K562 (cell line): ENCODE results near the gene GAL3ST2. TPM values are rescaled to one million over a fixed set of nuclear protein-coding genes. Genes with fewer than 3 reads are reported as not detected.

Source experiments
- ATAC-seq: fragments of 200-7000 bp; cut with Tn5 transposase; 3 replicates; pipeline ENCODE4 v1.9.1; 2020; ENCODE audit warnings: moderate library complexity
- BruUV-seq: library from RNA; stranded (reverse); fragments of 400-500 nt; replicated peaks from 2 replicates; lab custom pipeline; 2021; lab: Mats Ljungman, UMichigan
- CTCF ChIA-PET: fragments of 300-600 bp; formaldehyde crosslinking; extraction: SDS; loops from one replicate; lab custom pipeline; 2021; ENCODE audit warnings: low intra/inter-chr PET ratio; lab: Yijun Ruan, JAX
- POLR2A ChIA-PET: fragments of 300-600, 350-650 bp; sonication (Branson Sonifier 250); formaldehyde crosslinking; extraction: SDS; loops from one replicate; lab custom pipeline; 2021; ENCODE audit warnings: antibody characterized with exemption, inconsistent platforms; lab: Yijun Ruan, JAX
- DNase-seq, 4 experiments: peaks; one replicate each; pipeline versions ENCODE4 v3.0.0 to v3.0.0-alpha.2; 2011 to 2018; ENCODE audit warnings: low spot score in 3 of 4, mixed read lengths in 3 of 4; ENCODE audit errors: extremely low read depth in 1 of 4
- FAIRE-seq: peaks from 2 replicates; lab custom pipeline; 2011; peaks lifted over from hg19 to GRCh38; lab: Jason Lieb, UNC
- H2AFZ ChIP-seq: 2 replicates; pipeline ENCODE4 v1.6.0; 2011; ENCODE audit warnings: low read depth, low read length, control low read depth, inconsistent platforms
- H3K27ac ChIP-seq: fragments of 200-600 bp; 3 replicates; pipeline ENCODE4 v1.8.0; 2011; ENCODE audit warnings: low read depth, mild to moderate bottlenecking, control low read depth, inconsistent platforms, low read length, moderate library complexity, mixed read lengths; ENCODE audit errors: extremely low read depth
- H3K27me3 ChIP-seq, 2 experiments: fragments of 300-600 bp in 1 of 2; 2 replicates in 1 of 2; 3 replicates in 1 of 2; pipeline versions ENCODE4 v1.6.0 to v1.8.0; 2011; ENCODE audit warnings: inconsistent platforms in 2 of 2, low read length in 2 of 2, mild to moderate bottlenecking in 1 of 2, mixed read lengths in 1 of 2, moderate library complexity in 1 of 2; ENCODE audit not compliant: control insufficient read depth in 2 of 2, insufficient read depth in 2 of 2
- H3K36me3 ChIP-seq: fragments of 300-600 bp; 3 replicates; pipeline ENCODE4 v1.8.0; 2011; ENCODE audit warnings: mild to moderate bottlenecking, low read length, inconsistent platforms; ENCODE audit not compliant: control insufficient read depth, insufficient read depth
- H3K4me1 ChIP-seq, 2 experiments: fragments of 200-600 bp in 1 of 2; replicated peaks in 1 of 2; 2 replicates in 1 of 2; 3 replicates in 1 of 2; pipeline versions ENCODE4 v1.5.1 to v1.8.0; 2011; ENCODE audit warnings: inconsistent platforms in 2 of 2, low read length in 2 of 2, mild to moderate bottlenecking in 1 of 2, mixed read lengths in 1 of 2, moderate library complexity in 1 of 2; ENCODE audit not compliant: control insufficient read depth in 2 of 2, insufficient read depth in 2 of 2
- H3K4me2 ChIP-seq: 2 replicates; pipeline ENCODE4 v1.6.1; 2011; ENCODE audit warnings: low read length, control low read depth, inconsistent platforms, mixed read lengths; ENCODE audit not compliant: insufficient read depth
- H3K4me3 ChIP-seq: fragments of 200-600 bp; sonication (generic), shearing (Covaris generic); 2 replicates; pipeline ENCODE4 v1.5.1; 2016; ENCODE audit warnings: control low read depth, inconsistent platforms
- H3K79me2 ChIP-seq: fragments of 200-600 bp; 3 replicates; pipeline ENCODE4 v1.8.0; 2011; ENCODE audit warnings: low read length, inconsistent platforms; ENCODE audit not compliant: control insufficient read depth, insufficient read depth
- H3K9ac ChIP-seq, 2 experiments: 2 replicates each; pipeline versions ENCODE4 v1.6.0 to v1.6.1; 2011; ENCODE audit warnings: low read depth in 2 of 2, low read length in 2 of 2, control low read depth in 1 of 2, inconsistent platforms in 1 of 2, mild to moderate bottlenecking in 1 of 2, mixed read lengths in 1 of 2; ENCODE audit not compliant: insufficient read depth in 1 of 2
- H3K9me1 ChIP-seq: one replicate; pipeline ENCODE4 v1.6.0; 2011; ENCODE audit warnings: inconsistent platforms, mild to moderate bottlenecking, low read length, moderate library complexity; ENCODE audit not compliant: control insufficient read depth, insufficient read depth
- H3K9me3 ChIP-seq: replicated peaks from 2 replicates; pipeline ENCODE4 v1.5.1; 2011; ENCODE audit warnings: low read depth, low read length, inconsistent platforms; ENCODE audit not compliant: control insufficient read depth, insufficient read depth
- H4K20me1 ChIP-seq: replicated peaks from 2 replicates; pipeline ENCODE4 v1.6.1; 2011; ENCODE audit warnings: low read length, inconsistent platforms, mixed read lengths; ENCODE audit not compliant: control insufficient read depth, insufficient read depth
- CC2D1A ChIP-seq: fragments of 450-650 bp; IDR thresholded peaks from 2 replicates; pipeline ENCODE4 v1.6.1; 2017; ENCODE audit warnings: mild to moderate bottlenecking
- CHD2 ChIP-seq: IDR thresholded peaks from 2 replicates; pipeline ENCODE4 v1.6.1; 2011; ENCODE audit warnings: low read depth, low read length
- TRIM28 ChIP-seq: fragments of 450-650 bp; IDR thresholded peaks from 2 replicates; pipeline ENCODE4 v1.6.1; 2017
- ZNF584 ChIP-seq: fragments of 200-800 bp; sonication (Bioruptor generic); IDR thresholded peaks from 2 replicates; pipeline ENCODE4 v1.6.1; 2016; ENCODE audit warnings: low read depth, mild to moderate bottlenecking, missing genetic modification characterization, missing compliant biosample characterization
- whole genome bisulfite sequencing: fragments of 100-300 bp; shearing (Covaris generic); methylation state at CpG from one replicate; pipeline ENCODE4 v1.1.6; 2016; ENCODE audit warnings: low coverage, mixed read lengths; ENCODE audit not compliant: insufficient coverage; ENCODE audit errors: missing lambda C conversion rate; 5-methylcytosine and 5-hydroxymethylcytosine counted together
- in situ Hi-C: fragments of 300-500 bp; cut with MboI; formaldehyde crosslinking; loops from 4 replicates; pipeline ENCODE4 v1.15.0; 2018; ENCODE audit warnings: inconsistent platforms, mixed read lengths
- intact Hi-C: fragments of 100-400 bp; cut with micrococcal nuclease; formaldehyde crosslinking; loops from 2 replicates; pipeline ENCODE4 v1.14.2; 2022
- polyA plus RNA-seq, 8 experiments: library from polyadenylated mRNA; depleted of rRNA in 4 of 8; stranded (reverse) in 5 of 8; unstranded in 3 of 8; fragments of >200 nt; fragmentation: Nextera tagmentation in 2 of 8; fragmentation: Illumina TruSeq in 1 of 8; extraction: Ambion mirVana in 2 of 8; extraction: Trizol in 1 of 8; gene quantifications; 2 replicates each; pipeline versions ENCODE4 v1.2.1 to v1.2.3, GENCODE V29; 2011 to 2014; ENCODE audit warnings: inconsistent platforms in 1 of 8, missing spikeins in 1 of 8
- total RNA-seq, 7 experiments: library from RNA; depleted of rRNA in 6 of 7; stranded (reverse); fragments of >200 nt in 6 of 7; fragmentation: Illumina TruSeq in 2 of 7; extraction: Trizol in 2 of 7; gene quantifications; 2 replicates each; pipeline versions ENCODE4 v1.2.1 to v1.2.3, GENCODE V29; 2011 to 2021; ENCODE audit warnings: low replicate concordance in 1 of 7
- TF ChIP-seq, protein P1 (sequence below): fragments of 450-650 bp; IDR thresholded peaks from 2 replicates; pipeline ENCODE4 v1.6.1; 2016; ENCODE audit warnings: mild to moderate bottlenecking
- TF ChIP-seq, protein P2 (sequence below): sonication (generic); formaldehyde crosslinking; IDR thresholded peaks from 2 replicates; pipeline ENCODE4 v1.8.1; 2023; ENCODE audit warnings: mild to moderate bottlenecking, missing genetic modification reagents

The GAL3ST2 gene
- total and polyA plus RNA-seq, 9 of the 15 experiments (the other 6 are each of a cell fraction or from before 2014, with no cell fraction given) = 0.42 TPM; not detected in 8

DNA sequence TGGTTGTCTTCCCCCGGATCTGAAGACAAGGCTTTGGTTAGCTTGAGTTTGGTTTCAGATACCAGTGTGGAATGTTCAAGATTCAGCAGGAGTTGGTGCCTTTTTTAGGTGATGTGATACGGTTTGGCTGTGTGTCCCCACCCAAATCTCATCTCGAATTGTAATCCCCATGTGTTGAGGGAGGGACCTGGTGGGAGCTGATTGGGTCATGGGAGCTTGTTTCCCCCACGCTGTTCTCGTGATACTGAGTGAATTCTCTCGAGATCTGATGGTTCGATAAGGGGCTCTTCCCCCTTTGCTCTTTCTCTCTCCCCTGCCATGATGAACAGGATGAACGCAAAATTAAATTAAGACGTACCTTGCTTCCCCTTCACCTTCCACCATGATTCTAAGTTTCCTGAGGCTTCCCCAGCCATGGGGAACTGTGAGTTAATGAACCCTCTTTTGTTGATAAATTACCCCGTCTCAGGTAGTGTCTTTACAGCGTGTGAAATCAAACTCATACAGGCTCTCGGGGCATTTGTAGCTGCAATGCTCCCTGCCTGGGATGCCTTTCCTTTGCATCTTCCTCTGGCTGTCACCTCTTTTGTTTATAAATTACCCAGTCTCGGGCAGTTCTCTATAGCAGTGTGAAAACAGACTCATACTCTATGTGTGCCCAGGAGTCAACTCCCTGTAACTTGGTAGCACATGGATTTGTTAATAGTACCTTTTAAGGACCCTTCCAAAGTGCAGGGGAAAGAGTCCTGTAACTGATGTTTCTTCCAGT, 60.8 kb downstream of the GAL3ST2 start:
- BruUV-seq = no TSS peak
- ATAC-seq = no peak
- no peak overlapping the region for H3K4me2 ChIP-seq
- no peaks in the 10 kb centered on the region for H3K36me3 ChIP-seq
- H4K20me1 ChIP-seq = no peaks in the 10 kb centered on the region
- 37% methylated on average over 13 of the region's 13 CpGs for WGBS
- intact Hi-C loops = no loop called here
- DNase-seq = no peak
- FAIRE-seq = no peak
- in situ Hi-C loops = no loop called here
- H3K27me3 ChIP-seq = no peaks in the 10 kb centered on the region
- ChIA-PET POLR2A (interaction anchor here (0.7 kb wide), 1 partner anchor 21 kb away, joined by 3 read pairs; no protein-coding TSS in a partner anchor), CTCF (no interaction called here)
- no peak overlapping the region for H3K9ac ChIP-seq
- H3K4me1 ChIP-seq = peaks cover 6 to 18% of the 10 kb centered on the region in 2 experiments; a peak in 4 of 5 replicates
- peak overlapping the region; percentile 8; the same call in 1 of the 2 replicates for H2AFZ ChIP-seq
- H3K79me2 ChIP-seq = no peaks in the 10 kb centered on the region
- TF ChIP-seq ZNF584 (CRISPR knock-in tag) (no peak), CHD2 (peak; percentile 75), CC2D1A (peak; percentile 59; the same call in 1 of the 2 replicates), TRIM28 (no peak)
- TF ChIP-seq, protein P1, sequence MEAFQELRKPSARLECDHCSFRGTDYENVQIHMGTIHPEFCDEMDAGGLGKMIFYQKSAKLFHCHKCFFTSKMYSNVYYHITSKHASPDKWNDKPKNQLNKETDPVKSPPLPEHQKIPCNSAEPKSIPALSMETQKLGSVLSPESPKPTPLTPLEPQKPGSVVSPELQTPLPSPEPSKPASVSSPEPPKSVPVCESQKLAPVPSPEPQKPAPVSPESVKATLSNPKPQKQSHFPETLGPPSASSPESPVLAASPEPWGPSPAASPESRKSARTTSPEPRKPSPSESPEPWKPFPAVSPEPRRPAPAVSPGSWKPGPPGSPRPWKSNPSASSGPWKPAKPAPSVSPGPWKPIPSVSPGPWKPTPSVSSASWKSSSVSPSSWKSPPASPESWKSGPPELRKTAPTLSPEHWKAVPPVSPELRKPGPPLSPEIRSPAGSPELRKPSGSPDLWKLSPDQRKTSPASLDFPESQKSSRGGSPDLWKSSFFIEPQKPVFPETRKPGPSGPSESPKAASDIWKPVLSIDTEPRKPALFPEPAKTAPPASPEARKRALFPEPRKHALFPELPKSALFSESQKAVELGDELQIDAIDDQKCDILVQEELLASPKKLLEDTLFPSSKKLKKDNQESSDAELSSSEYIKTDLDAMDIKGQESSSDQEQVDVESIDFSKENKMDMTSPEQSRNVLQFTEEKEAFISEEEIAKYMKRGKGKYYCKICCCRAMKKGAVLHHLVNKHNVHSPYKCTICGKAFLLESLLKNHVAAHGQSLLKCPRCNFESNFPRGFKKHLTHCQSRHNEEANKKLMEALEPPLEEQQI = 0 out of 2 replicates have a peak, but pooled peaks have one; percentile 16
- TF ChIP-seq, protein P2, sequence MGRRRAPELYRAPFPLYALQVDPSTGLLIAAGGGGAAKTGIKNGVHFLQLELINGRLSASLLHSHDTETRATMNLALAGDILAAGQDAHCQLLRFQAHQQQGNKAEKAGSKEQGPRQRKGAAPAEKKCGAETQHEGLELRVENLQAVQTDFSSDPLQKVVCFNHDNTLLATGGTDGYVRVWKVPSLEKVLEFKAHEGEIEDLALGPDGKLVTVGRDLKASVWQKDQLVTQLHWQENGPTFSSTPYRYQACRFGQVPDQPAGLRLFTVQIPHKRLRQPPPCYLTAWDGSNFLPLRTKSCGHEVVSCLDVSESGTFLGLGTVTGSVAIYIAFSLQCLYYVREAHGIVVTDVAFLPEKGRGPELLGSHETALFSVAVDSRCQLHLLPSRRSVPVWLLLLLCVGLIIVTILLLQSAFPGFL (CRISPR knock-in tag) = no peak
- H3K4me3 ChIP-seq = no peak overlapping the region
- H3K9me3 ChIP-seq = no peaks in the 10 kb centered on the region
- no peaks in the 10 kb centered on the region for H3K9me1 ChIP-seq
- no peak overlapping the region for H3K27ac ChIP-seq
